Nephron progenitor cell (in vitro differentiated cells): Measurements from ENCODE around the gene CERS6.
A peak's percentile ranks its signal among the peaks of the same experiment; 100 is the strongest.

Source experiments
- DNase-seq: peaks from one replicate; pipeline ENCODE4 v3.0.0; 2021
- H3K27ac Mint-ChIP-seq: 2 replicates; pipeline ENCODE4 v1.8.0; 2021; ENCODE audit warnings: mild to moderate bottlenecking, moderate library complexity, mixed read lengths
- H3K27me3 Mint-ChIP-seq: 2 replicates; pipeline ENCODE4 v1.8.0; 2021; ENCODE audit warnings: mild to moderate bottlenecking, low read depth, mixed read lengths; ENCODE audit not compliant: poor library complexity
- H3K36me3 Mint-ChIP-seq: 2 replicates; pipeline ENCODE4 v1.8.0; 2021; ENCODE audit warnings: low read depth, mixed read lengths
- H3K4me1 Mint-ChIP-seq: 2 replicates; pipeline ENCODE4 v1.8.0; 2021; ENCODE audit warnings: mixed read lengths
- H3K4me3 Mint-ChIP-seq: 2 replicates; pipeline ENCODE4 v1.8.0; 2021; ENCODE audit warnings: mild to moderate bottlenecking, moderate library complexity, mixed read lengths
- H3K9me3 Mint-ChIP-seq: 2 replicates; pipeline ENCODE4 v1.8.0; 2021; ENCODE audit warnings: mild to moderate bottlenecking, moderate library complexity, mixed read lengths
- TF ChIP-seq, protein P1 (sequence below): fragments of 200-600 bp; sonication (generic); IDR thresholded peaks from 2 replicates; pipeline ENCODE4 v1.5.0; 2021; ENCODE audit warnings: antibody characterized with exemption

CERS6 gene

DNA sequence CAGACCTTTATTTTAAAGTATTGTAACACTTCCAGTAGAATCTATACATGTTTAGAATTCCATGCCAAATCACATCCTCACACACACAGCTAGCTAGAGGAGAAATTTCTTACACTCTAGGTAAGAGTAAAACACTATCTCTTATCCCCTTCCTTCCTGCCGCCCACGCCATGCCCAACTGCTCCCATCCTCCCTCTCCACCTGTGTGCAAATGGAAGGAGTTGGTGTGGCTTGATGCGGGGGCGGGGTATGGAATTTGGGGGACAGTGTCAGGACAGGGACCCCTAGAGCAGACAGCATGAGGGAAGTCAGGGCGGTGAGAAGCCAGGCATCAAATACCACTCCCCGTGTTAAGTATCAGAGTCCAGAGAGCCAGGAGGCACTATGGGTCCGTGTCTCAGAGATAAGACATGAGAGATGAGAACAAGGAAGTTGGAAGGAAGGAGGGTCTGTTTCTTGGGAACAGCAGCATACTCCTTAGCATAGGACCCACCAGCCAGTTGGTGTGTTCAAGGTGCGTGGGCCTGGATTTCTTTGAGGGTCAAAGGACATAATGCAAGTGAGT, 297.8 kb downstream of the CERS6 start:
- Mint-ChIP-seq H3K4me3 (no peak overlapping the region), H3K27me3 (no peaks in the 10 kb centered on the region), H3K9me3 (no peaks in the 10 kb centered on the region), H3K36me3 (peaks cover 18% of the 10 kb centered on the region), H3K27ac (no peak overlapping the region), H3K4me1 (peaks cover 27% of the 10 kb centered on the region)
- no peak for DNase-seq
- TF ChIP-seq, protein P1, sequence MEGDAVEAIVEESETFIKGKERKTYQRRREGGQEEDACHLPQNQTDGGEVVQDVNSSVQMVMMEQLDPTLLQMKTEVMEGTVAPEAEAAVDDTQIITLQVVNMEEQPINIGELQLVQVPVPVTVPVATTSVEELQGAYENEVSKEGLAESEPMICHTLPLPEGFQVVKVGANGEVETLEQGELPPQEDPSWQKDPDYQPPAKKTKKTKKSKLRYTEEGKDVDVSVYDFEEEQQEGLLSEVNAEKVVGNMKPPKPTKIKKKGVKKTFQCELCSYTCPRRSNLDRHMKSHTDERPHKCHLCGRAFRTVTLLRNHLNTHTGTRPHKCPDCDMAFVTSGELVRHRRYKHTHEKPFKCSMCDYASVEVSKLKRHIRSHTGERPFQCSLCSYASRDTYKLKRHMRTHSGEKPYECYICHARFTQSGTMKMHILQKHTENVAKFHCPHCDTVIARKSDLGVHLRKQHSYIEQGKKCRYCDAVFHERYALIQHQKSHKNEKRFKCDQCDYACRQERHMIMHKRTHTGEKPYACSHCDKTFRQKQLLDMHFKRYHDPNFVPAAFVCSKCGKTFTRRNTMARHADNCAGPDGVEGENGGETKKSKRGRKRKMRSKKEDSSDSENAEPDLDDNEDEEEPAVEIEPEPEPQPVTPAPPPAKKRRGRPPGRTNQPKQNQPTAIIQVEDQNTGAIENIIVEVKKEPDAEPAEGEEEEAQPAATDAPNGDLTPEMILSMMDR, result no peak

DNA sequence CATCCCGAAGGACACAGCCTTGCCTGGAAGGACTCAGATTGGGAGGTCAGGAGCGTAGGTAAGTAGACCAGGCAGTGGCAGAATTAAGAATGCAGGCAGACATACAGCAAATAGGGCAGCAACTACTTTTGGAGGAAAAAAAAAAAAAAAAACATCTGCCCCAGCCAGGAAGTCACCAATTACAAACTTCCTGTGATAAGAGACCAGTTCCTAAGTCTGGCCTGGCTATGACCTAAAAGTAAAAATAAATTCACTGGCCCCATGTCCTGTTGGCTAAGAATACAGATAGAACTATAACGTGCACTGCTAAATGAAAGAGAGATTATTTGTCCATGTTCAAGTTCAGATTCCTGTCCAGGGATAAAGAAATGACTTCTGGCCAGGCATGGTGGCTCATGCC, 301.2 kb downstream of the CERS6 start:
- H3K9me3 Mint-ChIP-seq, result no peaks in the 10 kb centered on the region
- no peaks in the 10 kb centered on the region for H3K27me3 Mint-ChIP-seq
- peaks cover 8% of the 10 kb centered on the region for H3K4me1 Mint-ChIP-seq
- H3K4me3 Mint-ChIP-seq, result no peak overlapping the region
- TF ChIP-seq, protein P1, result no peak
- no peak for DNase-seq
- peaks cover 18% of the 10 kb centered on the region for H3K36me3 Mint-ChIP-seq
- H3K27ac Mint-ChIP-seq, result peak overlapping the region; percentile 88

DNA sequence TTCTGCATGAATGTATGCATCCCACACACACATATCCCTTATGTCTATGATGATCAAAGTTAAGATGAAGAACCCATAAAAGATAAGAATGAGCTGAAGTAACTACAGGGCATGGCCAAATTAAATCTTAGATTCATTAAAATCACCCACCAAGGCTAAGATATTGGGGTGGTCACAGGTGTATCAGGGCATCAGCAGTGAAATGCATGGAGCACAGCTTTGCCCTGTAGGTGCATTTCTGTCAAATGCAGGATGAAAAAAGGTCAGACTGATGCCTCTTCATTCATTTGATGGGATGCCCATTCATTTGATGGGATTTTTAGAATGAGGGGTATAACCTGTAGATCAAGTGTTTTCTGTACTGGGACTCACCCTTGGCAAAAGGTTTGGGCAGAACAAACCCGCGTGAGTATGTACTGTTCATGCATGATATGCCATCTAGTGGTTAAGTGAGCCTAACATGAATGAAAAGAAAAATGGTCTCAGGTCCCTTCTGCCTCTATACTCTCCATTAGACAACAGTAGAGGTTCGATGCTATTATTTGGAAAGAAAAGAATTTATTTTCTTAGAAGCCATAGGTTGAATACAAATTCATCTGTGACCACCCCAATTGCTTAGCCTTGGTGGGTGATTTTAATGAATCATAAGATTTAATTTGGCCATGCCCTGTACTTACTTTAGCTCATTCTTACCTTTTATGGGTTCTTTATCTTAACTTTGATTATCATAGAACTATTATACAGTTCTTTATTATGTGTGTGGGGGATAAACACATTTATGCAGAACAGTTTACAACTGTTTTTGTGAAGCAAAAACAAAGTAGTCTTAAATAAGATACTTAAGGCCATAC, 303.1 kb downstream of the CERS6 start:
- no peaks in the 10 kb centered on the region for H3K9me3 Mint-ChIP-seq

DNA sequence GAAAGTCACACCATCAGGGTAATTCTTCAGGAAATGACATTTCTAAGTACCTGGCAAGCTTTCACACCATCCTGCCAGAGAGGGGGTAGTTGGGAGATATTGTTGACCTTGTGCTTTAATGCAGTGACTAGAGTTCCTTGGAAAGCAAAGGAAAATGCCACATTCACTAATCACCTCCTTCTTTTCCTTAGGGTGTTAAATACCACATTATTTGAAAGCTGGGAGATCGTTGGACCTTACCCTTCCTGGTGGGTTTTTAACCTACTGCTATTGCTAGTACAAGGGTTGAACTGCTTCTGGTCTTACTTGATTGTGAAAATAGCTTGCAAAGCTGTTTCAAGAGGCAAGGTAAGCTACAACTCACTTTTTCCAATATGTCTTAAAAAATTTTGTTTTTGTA, 309.3 kb downstream of the CERS6 start:
- TF ChIP-seq, protein P1, result no peak
- H3K9me3 Mint-ChIP-seq, result peaks cover 6% of the 10 kb centered on the region
- no peak overlapping the region for H3K4me3 Mint-ChIP-seq
- no peak for DNase-seq
- H3K27ac Mint-ChIP-seq, result no peak overlapping the region
- peaks cover 65% of the 10 kb centered on the region for H3K36me3 Mint-ChIP-seq
- no peaks in the 10 kb centered on the region for H3K4me1 Mint-ChIP-seq
- H3K27me3 Mint-ChIP-seq, result no peaks in the 10 kb centered on the region

More for the DNA sequence above, 303.1 kb downstream of the CERS6 start:
- no peaks in the 10 kb centered on the region for H3K27me3 Mint-ChIP-seq
- TF ChIP-seq, protein P1, result peak; percentile 38
- peaks cover 19% of the 10 kb centered on the region for H3K36me3 Mint-ChIP-seq
- H3K4me3 Mint-ChIP-seq, result no peak overlapping the region
- peaks cover 8% of the 10 kb centered on the region for H3K4me1 Mint-ChIP-seq
- H3K27ac Mint-ChIP-seq, result no peak overlapping the region
- DNase-seq, result peak; percentile 7

DNA sequence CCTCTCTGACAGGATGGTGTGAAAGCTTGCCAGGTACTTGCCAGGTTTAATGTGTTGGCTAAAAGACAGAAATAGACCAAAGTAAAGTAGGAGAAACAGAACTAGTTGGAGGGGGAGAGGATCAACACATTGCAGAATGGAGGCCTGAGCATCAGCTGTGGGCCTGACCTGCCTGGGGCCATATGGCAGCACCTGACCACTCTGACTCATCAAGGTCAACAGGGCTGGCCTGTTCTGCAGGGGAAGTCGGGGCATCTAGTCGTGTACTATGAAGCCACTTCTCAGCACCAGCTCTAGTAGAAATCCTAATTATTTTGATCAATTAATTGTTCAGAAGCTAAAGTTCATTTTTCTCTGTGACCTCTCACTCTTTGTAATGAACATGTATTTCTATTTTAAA, 310.5 kb downstream of the CERS6 start:
- DNase-seq, result no peak
- H3K4me3 Mint-ChIP-seq, result no peak overlapping the region
- H3K27me3 Mint-ChIP-seq, result no peaks in the 10 kb centered on the region
- peaks cover 65% of the 10 kb centered on the region for H3K36me3 Mint-ChIP-seq
- TF ChIP-seq, protein P1, result no peak
- H3K4me1 Mint-ChIP-seq, result no peaks in the 10 kb centered on the region
- H3K27ac Mint-ChIP-seq, result no peak overlapping the region
- H3K9me3 Mint-ChIP-seq, result peaks cover 6% of the 10 kb centered on the region
